Measurements from ENCODE around the gene RNF150.
"Not testable (repeated sequence)": the region's sequence is repeated elsewhere in the genome, so short reads cannot be mapped to it uniquely, and the experiment has no call there.

The RNF150 gene

DNA sequence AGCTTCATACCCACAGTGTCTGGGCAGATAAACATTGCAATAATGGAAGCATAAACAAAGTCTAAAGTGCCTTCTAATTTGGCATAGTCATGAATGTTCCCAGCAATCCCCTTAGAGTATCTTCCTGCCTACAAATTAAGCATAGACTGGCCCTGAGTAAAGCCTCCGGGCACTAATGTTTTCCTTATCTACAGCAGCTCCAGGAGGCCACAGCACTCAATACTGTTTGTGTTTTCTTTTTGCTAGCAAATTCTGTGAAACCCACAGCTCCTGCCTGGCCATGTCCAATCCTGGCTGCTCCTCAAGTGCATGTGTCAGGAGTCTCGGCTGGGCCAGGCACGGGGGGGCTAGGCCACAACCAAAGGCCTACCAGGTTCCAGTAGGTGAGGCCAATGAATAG, 274.4 kb downstream of the RNF150 start:
- DNase-seq (ENCODE audit: low read depth, low spot score): no peak
- no peak overlapping the region for H3K4me3 ChIP-seq (ENCODE audit: low read length)

DNA sequence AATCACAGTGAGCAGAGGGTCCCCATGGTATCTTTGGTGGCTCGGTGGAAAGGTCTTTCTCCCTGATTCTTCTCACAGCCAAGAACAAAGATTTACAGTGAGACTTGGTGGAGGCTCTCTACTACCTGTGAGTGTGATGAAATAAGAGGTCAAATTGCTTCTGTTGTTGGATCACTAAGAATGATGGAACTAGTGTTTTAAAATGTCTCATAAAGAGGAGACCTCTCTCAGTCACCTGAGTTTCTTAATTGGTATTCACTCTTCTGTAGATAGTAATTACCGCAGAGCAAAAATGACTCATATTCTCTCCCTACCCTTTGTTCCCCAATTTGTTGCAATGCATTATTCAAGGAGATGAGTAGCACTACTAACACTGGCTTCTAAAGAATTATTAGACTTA, 276.2 kb downstream of the RNF150 start:
- DNase-seq (ENCODE audit: low read depth, low spot score): no peak
- no peak overlapping the region for H3K4me3 ChIP-seq (ENCODE audit: low read length)

DNA sequence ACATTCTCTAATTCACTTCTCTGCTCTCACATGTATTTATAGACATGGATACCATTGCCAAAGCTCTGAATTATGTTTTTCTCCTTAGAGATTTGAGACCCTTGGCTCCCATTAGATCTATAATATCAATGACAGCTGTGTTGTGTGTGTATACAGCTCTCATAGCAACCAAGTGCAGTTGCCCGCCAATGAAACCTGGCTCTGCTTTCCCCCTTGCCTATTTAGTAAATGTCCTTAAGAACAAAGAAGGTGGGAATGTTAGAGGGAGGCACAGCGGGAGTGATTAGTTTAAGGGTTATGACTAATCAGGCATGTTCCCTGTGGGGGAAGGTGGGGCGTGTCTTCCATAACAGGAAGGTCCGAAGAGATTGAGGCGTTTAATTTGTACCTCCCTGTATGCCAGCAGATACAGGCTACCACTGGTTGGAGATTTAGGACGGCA, 276.6 kb downstream of the RNF150 start:
- H3K4me3 ChIP-seq (ENCODE audit: low read length): no peak overlapping the region

GRCh38 chr4:140854168-140854567, 279.1 kb downstream of the RNF150 start:
- no peak for DNase-seq (ENCODE audit: low read depth, low spot score)
- no peak overlapping the region for H3K4me3 ChIP-seq (ENCODE audit: low read length)

More for the DNA sequence above, 276.6 kb downstream of the RNF150 start:
- no peak for DNase-seq (ENCODE audit: low read depth, low spot score)

- DNase-seq (ENCODE audit: low read depth, low spot score): no peak
- no peak overlapping the region for H3K4me3 ChIP-seq (ENCODE audit: low read length)
Measured at GRCh38 chr4:140851804-140852203, 281.5 kb downstream of the RNF150 start.

GRCh38 chr4:140851032-140851636, 282.1 kb downstream of the RNF150 start:
- no peak overlapping the region for H3K4me3 ChIP-seq (ENCODE audit: low read length)
- DNase-seq (ENCODE audit: low read depth, low spot score): peak; percentile 62

GRCh38 chr4:140849526-140849925, 283.7 kb downstream of the RNF150 start:
- DNase-seq (ENCODE audit: low read depth, low spot score): no peak
- H3K4me3 ChIP-seq (ENCODE audit: low read length): no peak overlapping the region

GRCh38 chr4:140846736-140847135, 286.5 kb downstream of the RNF150 start:
- DNase-seq (ENCODE audit: low read depth, low spot score): no peak
- no peak overlapping the region for H3K4me3 ChIP-seq (ENCODE audit: low read length)

DNA sequence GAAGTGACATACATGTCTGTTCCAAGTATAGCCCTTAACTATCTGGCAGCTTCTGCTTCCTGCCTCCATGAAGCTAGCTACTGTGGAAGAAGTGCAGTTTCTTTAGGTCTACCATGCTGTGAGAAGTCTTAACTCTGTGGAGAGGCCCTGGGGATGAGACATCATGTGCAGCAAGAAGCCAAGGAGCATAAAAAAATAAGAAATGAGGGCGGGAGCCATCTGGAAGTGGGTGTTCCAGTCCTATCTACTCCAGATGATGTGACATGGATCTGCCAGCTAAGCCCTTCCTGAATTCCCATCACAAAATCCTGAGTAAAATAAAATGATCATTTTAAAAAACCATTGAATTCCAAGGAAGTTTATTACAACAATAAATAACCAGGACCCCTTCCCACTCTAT, 289.2 kb downstream of the RNF150 start:
- DNase-seq (ENCODE audit: low read depth, low spot score): no peak
- H3K4me3 ChIP-seq (ENCODE audit: low read length): no peak overlapping the region

DNA sequence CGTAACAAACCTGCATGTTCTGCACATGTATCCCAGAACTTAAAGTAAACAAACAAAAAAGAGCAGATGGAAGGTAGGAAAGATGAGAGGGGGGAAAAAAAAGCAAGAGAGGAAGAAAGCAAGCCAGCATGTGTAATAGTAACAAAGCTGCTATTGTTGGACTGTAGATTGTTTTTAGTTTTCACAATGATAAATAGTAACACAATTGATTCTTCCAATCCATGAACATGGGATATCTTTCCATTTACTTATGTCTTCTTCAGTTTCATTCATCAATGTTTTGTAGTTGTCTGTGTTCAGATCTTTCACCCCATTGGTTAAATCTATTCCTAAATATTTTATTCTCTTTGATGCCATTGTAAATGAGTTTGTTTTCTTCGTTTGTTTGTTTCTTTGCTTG, 292.1 kb downstream of the RNF150 start:
- H3K4me3 ChIP-seq (ENCODE audit: low read length): no peak overlapping the region
- no peak for DNase-seq (ENCODE audit: low read depth, low spot score)

DNA sequence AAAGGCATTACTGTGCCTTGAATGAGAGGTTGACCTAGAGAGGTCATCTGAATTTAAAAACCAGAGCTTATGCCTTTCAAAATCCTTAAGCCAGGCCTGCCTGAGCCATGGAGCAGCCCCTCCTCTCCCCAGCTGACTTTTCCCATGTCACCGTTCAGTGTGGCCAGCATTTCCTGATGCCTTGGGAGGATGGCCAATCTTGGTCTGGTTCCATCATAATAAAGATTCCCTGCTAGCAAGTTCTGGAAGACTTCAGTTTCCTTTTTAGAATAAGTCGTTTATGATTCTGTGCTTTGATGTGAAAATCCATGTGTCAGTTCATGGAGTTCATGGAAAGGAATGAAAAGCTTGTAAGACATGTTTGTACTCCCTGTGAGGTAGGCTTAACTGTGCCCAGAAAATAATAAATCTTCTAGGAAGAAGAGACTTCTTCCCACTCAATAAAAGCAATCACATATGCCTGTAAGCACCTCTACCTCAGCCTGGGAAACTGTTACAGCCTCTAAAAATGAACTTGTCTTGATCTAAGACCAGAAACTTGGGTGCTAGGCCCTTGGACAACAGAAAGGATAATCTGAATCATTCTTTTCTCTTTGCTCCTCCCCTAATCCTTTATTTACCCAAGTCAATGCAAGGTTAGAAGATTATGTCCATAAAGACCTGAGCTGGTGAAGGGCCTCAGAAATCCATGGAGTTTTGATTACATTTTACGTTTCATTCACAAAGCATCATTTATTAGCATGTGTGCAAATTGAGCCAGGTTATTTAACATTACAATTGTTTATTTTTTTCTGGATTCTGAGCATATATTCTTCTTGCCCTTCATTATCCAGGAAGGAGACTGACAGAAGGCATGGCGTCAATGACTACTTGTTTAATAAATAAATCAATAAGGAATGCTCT, 293.1 kb downstream of the RNF150 start:
- H3K4me3 ChIP-seq (ENCODE audit: low read length): no peak overlapping the region

GRCh38 chr4:140839406-140839805, 293.9 kb downstream of the RNF150 start:
- H3K4me3 ChIP-seq (ENCODE audit: low read length): no peak overlapping the region
- no peak for DNase-seq (ENCODE audit: low read depth, low spot score)

More for the DNA sequence above, 293.1 kb downstream of the RNF150 start:
- DNase-seq (ENCODE audit: low read depth, low spot score): no peak

DNA sequence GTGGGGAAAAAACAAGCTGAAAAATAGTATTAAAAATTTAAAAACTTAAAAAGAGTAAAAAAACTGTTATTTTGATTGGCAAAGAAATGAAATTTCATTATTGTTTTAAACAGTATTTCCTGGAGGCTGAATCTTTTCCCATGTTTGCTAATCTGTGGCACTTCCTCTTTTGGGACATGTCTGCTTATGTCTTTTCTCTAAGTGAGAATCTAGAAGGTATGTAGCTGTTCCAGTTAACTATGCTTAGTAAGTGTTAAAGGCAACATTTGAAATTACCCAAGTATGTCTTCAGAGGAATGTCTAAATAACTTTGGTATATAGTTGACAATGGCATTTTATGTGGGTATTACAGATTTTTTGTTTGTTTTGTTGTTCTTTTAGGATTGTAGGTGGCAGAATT, 295.5 kb downstream of the RNF150 start:
- H3K4me3 ChIP-seq (ENCODE audit: low read length): no peak overlapping the region
- no peak for DNase-seq (ENCODE audit: low read depth, low spot score)

GRCh38 chr4:140834839-140835495, 298.3 kb downstream of the RNF150 start:
- H3K4me3 ChIP-seq (ENCODE audit: low read length): no peak overlapping the region
- DNase-seq (ENCODE audit: low read depth, low spot score): no peak

DNA sequence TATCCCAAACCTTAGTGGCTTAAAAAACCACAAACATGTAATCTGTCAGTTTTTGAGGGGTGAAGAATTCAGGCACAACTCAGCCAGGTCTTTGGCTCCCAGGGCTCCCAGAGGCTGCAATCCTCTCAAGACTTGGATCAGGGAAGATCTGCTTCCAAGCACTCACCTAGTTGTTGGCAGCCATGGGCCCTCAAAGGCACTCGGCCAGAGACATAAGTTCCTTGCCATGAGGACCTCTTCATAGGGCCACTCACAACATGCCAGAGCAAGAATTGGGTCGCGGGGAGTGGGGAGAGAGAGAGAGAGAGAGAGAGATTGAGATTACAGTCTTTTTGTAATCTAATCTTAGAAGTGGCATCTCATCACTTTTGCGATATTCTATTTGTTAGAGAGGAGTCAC, 300.0 kb downstream of the RNF150 start:
- no peak overlapping the region for H3K4me3 ChIP-seq (ENCODE audit: low read length)
- DNase-seq (ENCODE audit: low read depth, low spot score): no peak

DNA sequence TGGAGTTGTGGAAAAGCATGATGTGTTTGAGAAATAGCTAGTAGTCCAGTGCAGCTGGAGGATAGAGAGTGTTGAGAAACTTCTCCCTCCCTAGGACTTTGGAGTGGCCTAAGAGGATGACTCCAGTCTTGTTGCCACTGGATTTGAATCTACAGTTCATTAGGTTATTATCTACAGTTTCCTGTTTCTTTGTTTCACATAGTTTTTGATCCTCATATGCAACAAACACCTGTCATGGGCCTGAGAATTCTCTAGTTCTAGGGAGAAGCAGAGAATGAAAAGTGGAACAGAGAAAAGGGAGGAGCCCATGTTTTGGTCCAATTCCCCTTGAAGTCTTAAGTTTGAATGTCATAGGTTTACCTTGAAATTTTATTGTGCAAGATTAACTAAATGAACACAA, 303.4 kb downstream of the RNF150 start:
- no peak for DNase-seq (ENCODE audit: low read depth, low spot score)
- no peak overlapping the region for H3K4me3 ChIP-seq (ENCODE audit: low read length)

- no peak for DNase-seq (ENCODE audit: low read depth, low spot score)
- H3K4me3 ChIP-seq (ENCODE audit: low read length): no peak overlapping the region
Measured at GRCh38 chr4:140826701-140827027, 306.6 kb downstream of the RNF150 start.

GRCh38 chr4:140820520-140820919, 312.7 kb downstream of the RNF150 start:
- DNase-seq (ENCODE audit: low read depth, low spot score); H3K4me3 ChIP-seq (ENCODE audit: low read length): not testable (repeated sequence)

DNA sequence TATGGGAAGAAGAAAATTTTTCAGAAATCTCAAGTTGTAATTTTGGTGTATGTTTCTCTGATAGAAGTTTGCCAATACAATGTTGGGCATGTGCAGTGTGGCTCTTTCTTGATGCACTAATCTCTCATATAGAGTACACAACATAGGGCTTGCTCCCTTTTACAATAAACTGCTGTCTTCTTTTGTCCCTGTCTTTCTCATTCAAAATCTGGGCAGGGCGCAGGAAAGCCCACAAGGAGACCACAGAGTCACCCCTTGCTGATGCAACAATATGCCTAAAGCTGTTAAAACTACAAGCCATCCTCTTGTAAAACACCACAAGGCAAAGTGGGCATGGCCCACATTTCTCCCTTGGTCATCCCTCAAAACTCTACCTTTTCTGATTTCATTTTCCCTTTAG, 313.7 kb downstream of the RNF150 start:
- no peak overlapping the region for H3K4me3 ChIP-seq (ENCODE audit: low read length)
- DNase-seq (ENCODE audit: low read depth, low spot score): no peak

- DNase-seq (ENCODE audit: low read depth, low spot score): no peak
- H3K4me3 ChIP-seq (ENCODE audit: low read length): no peak overlapping the region
Measured at GRCh38 chr4:140818433-140818832, 314.8 kb downstream of the RNF150 start.
